ENCODE measurements around the gene SPATA2L.

SPATA2L gene

GRCh38 chr16:89727406-89728120, 26.1 kb upstream of the SPATA2L start:
- DNase-seq (ENCODE audit: low read depth in 2 of 2) = no peak

- DNase-seq (ENCODE audit: low read depth in 2 of 2) = no peak
Measured at GRCh38 chr16:89723279-89724250, 22.1 kb upstream of the SPATA2L start.

DNA sequence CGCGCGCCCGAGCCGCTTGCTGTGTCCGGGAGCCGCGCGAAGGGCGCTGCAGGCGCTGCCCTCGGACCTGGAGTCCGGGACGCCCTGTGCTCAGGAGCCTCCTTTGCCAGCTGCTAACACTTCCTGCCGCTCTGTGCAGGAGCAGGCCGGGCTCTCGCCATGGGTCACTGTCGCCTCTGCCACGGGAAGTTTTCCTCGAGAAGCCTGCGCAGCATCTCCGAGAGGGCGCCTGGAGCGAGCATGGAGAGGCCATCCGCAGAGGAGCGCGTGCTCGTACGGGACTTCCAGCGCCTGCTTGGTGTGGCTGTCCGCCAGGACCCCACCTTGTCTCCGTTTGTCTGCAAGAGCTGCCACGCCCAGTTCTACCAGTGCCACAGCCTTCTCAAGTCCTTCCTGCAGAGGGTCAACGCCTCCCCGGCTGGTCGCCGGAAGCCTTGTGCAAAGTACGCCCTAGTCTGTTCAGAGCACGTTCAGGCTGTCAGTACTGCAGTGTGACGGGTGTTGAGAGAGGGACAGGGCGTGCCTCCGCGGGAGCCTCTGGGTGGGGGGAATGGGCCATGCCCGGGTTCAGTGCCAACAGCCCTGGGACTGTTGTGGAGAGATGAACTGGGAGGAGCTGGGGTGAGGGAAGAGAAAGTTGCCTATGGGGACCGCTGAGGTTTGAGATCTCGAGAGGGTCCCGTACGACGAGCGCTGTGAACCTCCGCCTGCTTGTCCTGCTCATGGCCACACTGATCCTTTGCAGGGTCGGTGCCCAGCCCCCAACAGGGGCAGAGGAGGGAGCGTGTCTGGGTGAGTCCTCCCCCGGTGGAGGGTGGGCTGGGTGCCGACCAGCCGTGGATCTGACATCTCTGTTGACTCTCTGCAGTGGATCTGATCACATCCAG, 21.1 kb upstream of the SPATA2L start:
- DNase-seq (ENCODE audit: low read depth in 2 of 2) = no peak

- DNase-seq (ENCODE audit: low read depth in 2 of 2) = no peak
Measured at GRCh38 chr16:89721546-89722391, 20.3 kb upstream of the SPATA2L start.

- DNase-seq (ENCODE audit: low read depth in 2 of 2) = peak; percentile 24 to 38
Measured at GRCh38 chr16:89720813-89721545, 19.5 kb upstream of the SPATA2L start, which contains the start of the genes VPS9D1 and ZNF276. Gene VPS9D1 (minus strand): TSS chr16:89720898. CDS start chr16:89720861, 37 bp downstream. Gene ZNF276 (plus strand): TSS chr16:89721537. CDS start chr16:89721641, 104 bp downstream.

- DNase-seq (ENCODE audit: low read depth in 2 of 2) = no peak
Measured at GRCh38 chr16:89720551-89720812, 19.0 kb upstream of the SPATA2L start.

DNA sequence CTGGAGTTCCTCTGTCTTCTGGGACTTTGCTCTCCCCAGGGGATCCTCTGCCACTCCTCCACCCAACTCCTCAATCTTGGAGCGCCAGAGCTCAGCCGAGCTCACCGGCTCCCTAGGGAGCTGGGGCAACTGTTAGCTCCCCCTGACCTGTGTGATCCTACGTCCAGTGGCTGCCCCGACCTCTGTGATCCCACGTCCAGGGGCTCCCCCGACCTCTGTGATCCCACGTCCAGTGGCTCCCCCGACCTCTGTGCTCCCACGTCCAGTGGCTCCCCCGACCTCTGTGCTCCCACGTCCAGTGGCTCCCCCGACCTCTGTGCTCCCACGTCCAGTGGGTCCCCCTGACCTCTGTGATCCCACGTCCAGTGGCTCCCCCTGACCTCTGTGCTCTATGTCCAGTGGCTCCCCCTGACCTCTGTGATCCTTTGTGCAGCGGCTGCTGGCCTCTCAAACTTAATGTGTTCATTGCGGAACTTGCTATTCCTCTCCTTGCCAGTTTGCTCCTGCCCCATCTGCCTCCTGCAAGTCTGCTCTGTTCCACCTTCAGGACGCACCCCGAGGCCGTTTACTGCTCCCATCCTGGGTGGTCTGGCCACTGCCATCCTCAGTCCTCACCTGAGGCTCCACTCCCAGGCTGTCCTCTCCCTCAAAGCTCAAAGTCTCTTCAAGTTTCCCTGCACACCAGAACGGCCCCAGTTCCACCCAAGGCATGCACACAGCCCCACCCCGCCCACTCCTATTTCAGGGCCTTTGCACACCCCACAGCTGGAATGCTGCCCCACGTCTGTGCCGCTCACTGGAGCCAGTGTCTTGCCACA, 16.4 kb upstream of the SPATA2L start:
- DNase-seq (ENCODE audit: low read depth in 2 of 2) = no peak

DNA sequence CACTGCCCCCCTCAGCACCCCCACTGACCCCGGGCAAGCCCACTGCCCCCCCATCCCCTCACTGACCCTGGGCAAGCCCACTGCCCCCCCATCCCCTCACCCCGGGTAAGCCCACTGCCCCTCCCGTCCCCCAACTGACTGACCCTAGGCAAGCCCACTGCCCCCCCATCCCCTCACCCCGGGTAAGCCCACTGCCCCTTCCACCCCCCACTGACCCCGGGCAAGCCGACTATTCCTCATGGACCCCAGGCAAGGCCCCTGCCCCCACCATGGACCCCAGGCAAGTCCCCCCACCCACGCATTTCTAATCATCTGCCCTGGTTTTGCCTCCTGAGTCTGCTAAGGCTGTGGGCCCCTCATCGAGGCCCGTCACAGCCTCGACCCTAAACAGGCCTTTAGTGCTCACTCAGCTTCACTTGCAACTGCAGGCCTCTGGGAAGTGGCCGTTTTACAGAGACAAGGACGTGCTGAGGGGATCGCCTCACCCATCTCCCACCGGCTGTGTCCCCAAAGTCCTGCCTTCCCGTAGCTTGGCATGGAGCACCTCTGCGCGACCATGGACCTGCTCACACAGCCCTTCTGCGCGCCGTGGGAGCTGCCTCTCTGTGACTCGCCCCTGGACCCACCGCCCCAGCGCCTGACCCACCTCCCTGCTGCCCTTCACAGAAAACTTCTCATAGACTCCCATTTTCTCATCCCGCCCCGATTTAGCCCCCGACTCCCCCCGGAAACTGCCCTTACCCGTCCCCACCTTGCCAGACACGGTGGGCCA, 15.6 kb upstream of the SPATA2L start:
- DNase-seq (ENCODE audit: low read depth in 2 of 2) = no peak

DNA sequence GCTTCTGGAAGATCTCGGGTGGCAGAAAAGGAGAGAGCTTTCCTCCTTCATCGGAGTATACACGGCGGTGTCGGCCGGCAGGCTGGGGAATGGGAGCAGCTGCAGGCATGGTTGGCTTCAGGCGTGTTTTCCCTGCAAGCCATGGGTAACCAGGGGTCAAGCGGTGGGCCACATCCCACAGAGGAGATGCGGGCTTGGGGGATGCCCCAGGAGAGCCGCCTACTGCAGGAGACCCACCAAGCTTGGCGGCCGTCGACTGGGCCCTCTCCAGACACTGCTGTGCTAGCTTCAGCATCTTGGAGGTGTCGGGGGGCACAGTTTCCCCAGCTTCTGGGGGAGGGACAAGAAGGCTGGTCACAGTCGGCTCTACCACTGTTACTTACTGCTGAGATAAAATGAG, 15.0 kb upstream of the SPATA2L start:
- DNase-seq (ENCODE audit: low read depth in 2 of 2) = no peak

GRCh38 chr16:89712274-89712781, 10.8 kb upstream of the SPATA2L start:
- DNase-seq (ENCODE audit: low read depth in 2 of 2) = no peak

DNA sequence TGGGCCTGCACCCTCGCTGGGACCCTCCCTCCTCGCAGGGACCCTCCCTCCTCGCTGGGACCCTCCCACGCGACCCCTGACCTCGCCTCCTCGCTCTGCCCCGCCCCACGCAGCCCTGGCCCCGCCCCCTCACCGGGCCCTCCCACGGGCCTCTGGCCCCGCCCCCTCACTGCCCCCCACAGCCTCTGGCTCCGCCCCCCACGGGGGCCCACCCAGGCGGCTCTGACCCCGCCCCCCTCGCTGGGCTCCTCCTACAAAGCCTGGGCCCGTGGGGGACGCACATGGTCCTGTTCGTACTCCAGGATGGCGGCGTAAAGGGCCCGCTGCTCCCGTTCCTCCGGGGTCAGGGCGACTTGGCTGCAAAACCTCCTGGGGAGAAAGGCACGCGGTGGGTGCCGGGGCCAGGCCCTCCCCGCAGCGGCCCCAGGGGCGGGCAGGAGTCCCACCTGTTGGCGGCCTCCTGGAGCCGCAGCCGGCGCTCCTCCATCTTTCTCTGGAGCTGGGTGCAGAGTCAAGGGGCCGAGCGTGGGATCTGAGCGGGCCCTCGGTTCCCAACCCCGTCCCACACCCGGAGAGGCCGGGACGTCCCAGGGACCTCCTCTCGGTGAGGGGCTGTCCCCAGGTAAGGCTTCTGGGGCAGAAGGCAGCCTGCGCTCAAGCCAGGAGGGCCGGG, 10.2 kb upstream of the SPATA2L start:
- DNase-seq (ENCODE audit: low read depth in 2 of 2) = peak; percentile 21 to 31

GRCh38 chr16:89710709-89711564, 9.4 kb upstream of the SPATA2L start:
- no peak for DNase-seq (ENCODE audit: low read depth in 2 of 2)

GRCh38 chr16:89709716-89710432, 8.4 kb upstream of the SPATA2L start:
- no peak for DNase-seq (ENCODE audit: low read depth in 2 of 2)

DNA sequence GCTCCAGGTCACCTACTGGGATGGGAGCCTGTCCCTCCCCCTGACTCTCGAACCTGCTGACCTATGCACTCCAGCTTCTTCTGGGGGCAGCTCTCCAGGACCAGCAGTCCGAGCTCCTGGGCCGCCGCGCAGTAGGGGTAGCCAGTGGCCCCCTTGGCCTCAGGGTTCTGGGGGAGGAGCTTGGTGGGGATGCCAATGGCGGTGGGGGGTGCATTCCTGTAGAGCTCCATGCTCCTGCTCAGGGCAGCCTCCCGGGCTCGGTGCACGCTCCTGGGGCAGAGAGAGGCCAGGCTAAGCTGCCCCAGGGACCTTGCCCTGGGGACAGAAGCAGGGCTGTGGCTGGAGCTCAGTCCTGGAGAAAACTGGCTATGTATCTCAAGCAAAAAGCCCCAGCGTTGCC, 7.7 kb upstream of the SPATA2L start:
- DNase-seq (ENCODE audit: low read depth in 2 of 2) = no peak

DNA sequence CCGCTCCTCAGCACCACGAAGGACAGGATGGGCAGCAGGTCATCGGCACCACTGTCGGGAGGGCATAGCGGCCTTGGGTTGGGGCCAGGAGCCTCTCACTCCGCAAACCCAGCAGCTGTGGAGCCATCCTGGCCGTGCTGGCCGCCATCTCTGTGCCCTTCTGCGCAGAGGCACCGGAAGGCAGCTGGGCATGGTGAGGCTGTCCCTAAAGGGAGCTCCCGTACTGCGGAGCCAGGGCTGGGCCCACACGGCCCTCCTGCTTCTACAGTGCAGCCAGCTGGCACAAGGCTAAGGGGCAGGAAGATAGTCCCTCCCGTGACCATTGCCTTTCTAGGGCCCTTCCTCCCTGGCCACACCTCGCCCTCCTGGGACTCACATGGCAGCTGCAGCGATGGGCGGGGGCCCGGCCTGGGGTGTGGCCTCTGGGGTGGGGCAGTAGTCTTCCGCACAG, 7.0 kb upstream of the SPATA2L start:
- DNase-seq (ENCODE audit: low read depth in 2 of 2) = no peak

- DNase-seq (ENCODE audit: low read depth in 2 of 2) = no peak
Measured at GRCh38 chr16:89707695-89708094, 6.2 kb upstream of the SPATA2L start.

Data from fibroblast of skin of left biceps (primary cell).